GM19438 (cell line): ENCODE results near the gene COA8.

ENCODE experiments used
- ATAC-seq: cut with Tn5 transposase; IDR thresholded peaks from one replicate; pipeline ENCODE4 v1.9.1; 2021; ENCODE audit warnings: low read depth; ENCODE audit not compliant: unreplicated experiment

COA8 gene

GRCh38 chr14:103562429-103563225 is at the start of gene COA8, which contains the start of gene BAG5:
COA8 (plus strand) TSS chr14:103562960; CDS start chr14:103563002, 42 bp downstream.
BAG5 (minus strand) TSS chr14:103562657; CDS start chr14:103561164, 1,493 bp downstream.
- ATAC-seq = peak; percentile 66

- ATAC-seq = no peak
Observed at GRCh38 chr14:103514596-103515421, 48.0 kb upstream of the COA8 start.

GRCh38 chr14:103516426-103517173 is 46.2 kb upstream of the COA8 start:
- ATAC-seq = no peak

GRCh38 chr14:103517174-103517566 is 45.6 kb upstream of the COA8 start:
- ATAC-seq = no peak

GRCh38 chr14:103517721-103518421 is 44.9 kb upstream of the COA8 start:
- ATAC-seq = no peak

GRCh38 chr14:103518422-103519042 is 44.2 kb upstream of the COA8 start:
- ATAC-seq = no peak

- no peak for ATAC-seq
Observed at GRCh38 chr14:103519043-103519836, 43.5 kb upstream of the COA8 start.

GRCh38 chr14:103519837-103520212 is 42.9 kb upstream of the COA8 start:
- no peak for ATAC-seq

- no peak for ATAC-seq
Observed at GRCh38 chr14:103520269-103520656, 42.5 kb upstream of the COA8 start.

GRCh38 chr14:103520657-103521437 is 41.9 kb upstream of the COA8 start:
- ATAC-seq = peak; percentile 55

- ATAC-seq = no peak
Observed at GRCh38 chr14:103521438-103521950, 41.3 kb upstream of the COA8 start.

GRCh38 chr14:103521951-103522563 is 40.7 kb upstream of the COA8 start:
- ATAC-seq = no peak

GRCh38 chr14:103522649-103523574 is 39.8 kb upstream of the COA8 start, which contains the start of gene CKB:
CKB (minus strand) TSS chr14:103522830; CDS start chr14:103522493, 337 bp downstream.
- ATAC-seq = no peak

GRCh38 chr14:103523575-103523954 is 39.2 kb upstream of the COA8 start:
- no peak for ATAC-seq

- no peak for ATAC-seq
Observed at GRCh38 chr14:103524002-103524935, 38.5 kb upstream of the COA8 start.
